Keratinocyte (primary cell): ENCODE measurements around the gene KMT2D.

Experiments
- CTCF ChIP-seq, 3 experiments: IDR thresholded peaks in 1 of 3; conservative IDR thresholded peaks in 1 of 3; optimal IDR thresholded peaks in 1 of 3; 2 replicates in 2 of 3; 3 replicates in 1 of 3; pipeline versions ENCODE3 to v1.5.1; 2011; ENCODE audit warnings: low read length in 3 of 3, mild to moderate bottlenecking in 3 of 3, moderate library complexity in 2 of 3, control low read depth in 1 of 3, inconsistent platforms in 1 of 3; ENCODE audit not compliant: insufficient read depth in 2 of 3; ENCODE audit errors: extremely low read depth in 1 of 3
- EZH2 ChIP-seq: IDR thresholded peaks from one replicate; pipeline ENCODE4 v1.6.1; 2012; ENCODE audit warnings: inconsistent platforms, mild to moderate bottlenecking, low read length, moderate library complexity

- TF ChIP-seq EZH2 (no peak), CTCF (optimal IDR thresholded peaks at IDR 0.05 in 1 of 3, IDR thresholded peaks at IDR 0.05 in 1 of 3, conservative IDR thresholded peaks at IDR 0.05 in 1 of 3; ENCODE audit: extremely low read depth in 1 of 3, insufficient read depth in 2 of 3, low read length in 3 of 3) (no peak)
Observed at GRCh38 chr12:49054524-49054923, 6.1 kb downstream of the KMT2D start.
